ENCODE data around the gene OSBPL3.

The OSBPL3 gene

GRCh38 chr7:24955313-24955712 lies 24.7 kb downstream of the OSBPL3 start:
- DNase-seq (ENCODE audit: low read depth, low spot score), result no peak

DNA sequence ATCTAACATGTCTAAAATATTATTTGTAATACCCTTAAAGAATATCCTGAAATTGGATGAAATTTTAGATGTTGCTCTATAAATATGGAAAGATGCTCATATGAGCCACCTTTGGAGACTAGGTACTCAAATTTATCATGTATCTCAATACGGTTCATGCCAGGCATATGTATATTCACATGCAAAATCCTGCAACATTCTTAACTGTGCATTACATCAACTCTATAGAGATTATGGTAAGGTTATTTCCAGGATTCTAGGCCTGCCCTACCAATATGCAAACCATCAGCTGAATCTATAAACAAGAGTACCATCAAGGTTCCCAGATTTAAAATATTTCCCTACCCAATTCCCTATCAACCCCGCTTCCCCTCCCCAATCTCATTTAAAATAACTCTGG lies 27.5 kb downstream of the OSBPL3 start:
- no peak for DNase-seq (ENCODE audit: low read depth, low spot score)

DNA sequence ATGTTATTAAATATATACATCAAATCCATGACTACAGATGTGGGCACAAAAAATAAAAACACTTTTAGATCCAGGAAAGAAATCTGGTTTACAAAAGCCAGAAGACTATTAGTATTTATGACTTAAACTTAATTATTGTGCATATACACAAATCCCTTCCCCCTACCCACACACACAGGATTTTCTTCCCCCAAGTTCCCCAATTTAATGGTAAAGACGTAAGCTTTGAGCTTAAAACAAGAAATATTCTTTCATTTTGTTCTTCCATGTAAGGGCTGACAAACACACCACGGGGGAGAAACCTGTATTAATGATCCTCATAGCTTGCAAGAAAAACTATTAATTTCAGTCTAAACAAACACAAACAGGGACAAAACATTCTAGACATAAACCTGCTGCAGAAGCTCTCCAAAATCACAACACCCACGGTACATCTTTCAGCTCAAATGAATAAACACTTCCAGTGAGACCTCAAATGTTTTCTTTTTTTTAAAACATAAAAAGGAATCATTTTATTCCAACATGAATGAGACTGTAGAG lies 28.5 kb downstream of the OSBPL3 start:
- no peak for DNase-seq (ENCODE audit: low read depth, low spot score)

- DNase-seq (ENCODE audit: low read depth, low spot score), result no peak
Observed at GRCh38 chr7:24949884-24950283, 30.1 kb downstream of the OSBPL3 start.

- DNase-seq (ENCODE audit: low read depth, low spot score), result no peak
Observed at GRCh38 chr7:24948739-24949138, 31.2 kb downstream of the OSBPL3 start.

DNA sequence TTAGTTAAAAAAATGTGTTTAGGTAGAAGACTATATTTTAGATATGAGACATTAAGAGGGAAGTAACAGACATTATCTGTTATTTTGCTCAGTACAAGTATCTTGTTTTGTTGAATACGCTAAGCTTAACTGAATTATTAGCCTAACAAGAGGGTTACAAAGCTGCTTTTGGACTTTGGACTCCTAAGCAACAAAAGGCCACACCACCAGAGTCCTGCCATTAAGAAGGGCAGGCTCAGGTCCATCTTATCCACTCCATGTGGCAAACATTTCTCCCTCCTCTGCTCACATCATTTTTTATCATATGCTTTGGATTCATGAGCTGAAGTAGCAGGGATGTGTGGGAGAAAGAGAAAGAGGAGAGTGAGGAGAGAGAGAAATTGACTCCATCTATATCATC lies 33.5 kb downstream of the OSBPL3 start:
- no peak for DNase-seq (ENCODE audit: low read depth, low spot score)

DNA sequence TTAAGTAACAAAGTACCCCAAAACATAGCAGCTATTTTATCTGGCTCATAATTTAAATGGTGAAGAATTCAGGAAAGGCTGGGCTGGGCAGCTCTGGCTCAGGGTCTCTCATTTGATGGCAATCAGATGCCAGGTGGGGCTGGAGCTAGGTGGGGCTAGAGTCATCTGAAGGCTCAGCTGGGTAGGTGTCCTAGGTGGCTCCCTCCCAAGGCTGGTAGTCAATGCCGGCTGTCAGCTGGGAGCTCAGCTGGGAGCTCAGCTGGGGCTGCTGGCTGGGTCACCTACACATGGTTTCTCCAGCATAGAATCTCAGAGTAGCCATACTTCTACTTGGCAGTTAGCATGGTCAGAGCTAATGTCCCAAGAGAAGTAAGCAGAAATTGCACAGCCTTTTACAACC lies 34.1 kb downstream of the OSBPL3 start:
- DNase-seq (ENCODE audit: low read depth, low spot score), result no peak

GRCh38 chr7:24943096-24943948 lies 36.7 kb downstream of the OSBPL3 start:
- no peak for DNase-seq (ENCODE audit: low read depth, low spot score)

DNA sequence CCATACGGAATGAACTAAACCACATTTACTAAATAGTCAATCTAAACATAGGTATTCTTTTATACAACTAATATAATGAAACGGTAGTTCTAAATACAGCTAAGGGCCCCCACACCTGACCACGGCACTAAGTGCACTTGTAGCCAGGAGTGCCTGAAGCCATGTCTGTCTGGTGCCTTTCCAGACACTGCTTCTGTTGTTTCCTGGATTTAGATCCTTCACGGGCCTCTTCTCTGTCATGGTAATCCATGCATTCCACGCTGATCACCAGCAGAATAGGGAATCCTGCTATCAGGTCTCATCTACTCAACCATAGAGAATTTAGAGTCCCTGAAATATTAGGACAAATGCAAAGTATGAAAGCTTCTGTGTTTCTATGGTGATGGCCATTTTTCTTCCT lies 37.8 kb downstream of the OSBPL3 start:
- no peak for DNase-seq (ENCODE audit: low read depth, low spot score)

DNA sequence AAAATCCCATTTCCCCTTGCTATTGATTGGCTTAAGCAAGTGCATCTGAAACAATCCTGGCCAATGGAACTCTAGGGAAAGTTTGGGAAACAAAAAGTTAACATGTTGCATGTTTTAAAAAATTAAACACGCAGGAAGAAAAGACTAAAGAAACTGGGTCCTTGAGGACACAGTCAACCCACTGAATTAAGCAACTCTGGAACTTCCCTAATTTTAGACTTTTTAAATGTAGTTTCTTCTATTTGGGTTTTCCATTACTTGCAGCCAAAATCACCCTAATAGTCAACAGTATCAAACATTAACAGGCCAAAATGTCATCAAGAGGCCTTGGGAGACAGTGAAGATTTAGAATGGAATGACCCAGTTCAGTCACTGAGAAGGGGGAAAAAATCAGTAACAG lies 40.6 kb downstream of the OSBPL3 start:
- no peak for DNase-seq (ENCODE audit: low read depth, low spot score)

- no peak for DNase-seq (ENCODE audit: low read depth, low spot score)
Observed at GRCh38 chr7:24936121-24936824, 43.7 kb downstream of the OSBPL3 start.

DNA sequence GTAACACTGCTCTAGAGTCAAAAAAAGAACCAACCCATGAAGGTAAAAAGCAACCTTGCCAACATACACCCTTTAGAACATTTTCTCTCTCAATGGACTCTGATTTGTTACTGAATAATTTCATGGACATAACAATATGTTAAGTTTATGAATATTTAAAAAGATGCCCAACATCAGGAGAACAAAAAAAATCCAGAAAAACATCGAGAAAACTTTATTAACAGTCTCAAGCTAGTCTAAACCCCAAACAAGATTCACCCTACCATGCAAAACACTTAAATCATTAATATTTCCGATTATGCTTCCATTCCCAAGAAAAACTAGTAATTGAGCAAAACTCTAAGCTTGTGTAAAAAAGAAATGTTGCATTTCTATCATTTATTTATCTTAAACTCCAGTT lies 46.7 kb downstream of the OSBPL3 start:
- no peak for DNase-seq (ENCODE audit: low read depth, low spot score)

DNA sequence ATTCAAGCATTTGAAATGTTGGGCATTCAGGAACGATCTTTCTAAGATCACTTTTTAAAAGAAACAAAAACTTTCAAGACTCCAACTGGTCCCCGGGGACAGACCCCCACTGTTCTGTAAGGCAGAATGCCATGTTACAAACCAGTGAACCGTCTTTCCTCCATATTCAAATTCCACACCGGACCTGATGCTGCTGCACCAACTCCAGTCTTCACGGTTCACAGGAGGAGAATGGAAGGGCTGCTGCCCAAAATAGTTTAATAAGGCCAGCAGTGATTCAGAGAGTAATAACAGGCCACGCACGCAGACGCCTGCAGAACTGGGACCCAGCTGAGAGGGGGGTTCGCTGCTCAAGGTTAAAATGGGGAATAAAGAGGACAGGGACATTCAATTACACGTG lies 47.2 kb downstream of the OSBPL3 start:
- no peak for DNase-seq (ENCODE audit: low read depth, low spot score)

- no peak for DNase-seq (ENCODE audit: low read depth, low spot score)
Observed at GRCh38 chr7:24932389-24932788, 47.6 kb downstream of the OSBPL3 start.

GRCh38 chr7:24931844-24932243 lies 48.1 kb downstream of the OSBPL3 start:
- no peak for DNase-seq (ENCODE audit: low read depth, low spot score)

- no peak for DNase-seq (ENCODE audit: low read depth, low spot score)
Observed at GRCh38 chr7:24930856-24931255, 49.1 kb downstream of the OSBPL3 start.

DNA sequence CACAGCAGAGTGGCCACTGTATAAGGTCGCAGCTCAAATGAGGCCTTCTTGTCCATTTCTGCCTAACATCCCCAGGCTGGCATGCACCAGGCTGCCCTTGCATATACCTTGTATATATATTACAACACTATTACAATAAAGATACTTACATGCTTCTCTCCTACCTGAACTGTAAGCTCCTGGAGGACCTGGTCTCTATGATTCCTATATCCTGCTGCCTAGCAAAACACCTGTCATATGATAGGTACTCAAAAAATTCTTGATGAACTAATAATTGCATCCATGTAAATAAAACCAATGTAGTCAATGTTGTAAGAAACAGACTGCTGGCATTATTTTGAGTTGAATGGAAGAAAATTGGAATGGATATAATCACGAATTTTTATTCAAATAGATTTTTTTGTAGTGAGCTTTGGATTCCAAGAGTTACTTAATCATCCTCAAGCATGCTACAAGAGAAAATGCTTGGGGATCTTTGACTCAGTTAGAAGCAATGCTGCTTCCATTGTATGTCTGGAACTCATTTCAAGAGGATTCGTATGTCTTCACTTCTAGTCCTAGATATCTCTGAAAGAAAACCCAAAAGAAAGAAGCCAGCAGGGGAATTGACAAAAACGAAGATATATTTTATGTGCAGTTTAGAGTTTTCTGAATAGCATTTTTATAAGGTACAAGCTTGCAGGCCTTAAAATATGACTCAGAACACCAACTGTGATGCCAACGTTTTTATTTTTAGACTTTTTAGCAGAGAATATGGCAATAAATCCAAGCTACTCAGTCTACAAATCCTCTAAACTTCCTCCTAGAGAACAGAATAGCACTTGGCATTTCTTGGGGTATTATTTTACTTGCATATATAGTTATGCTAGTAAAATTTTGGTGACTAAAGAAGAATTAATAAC lies 53.1 kb downstream of the OSBPL3 start:
- no peak for DNase-seq (ENCODE audit: low read depth, low spot score)

GRCh38 chr7:24924375-24924774 lies 55.6 kb downstream of the OSBPL3 start:
- no peak for DNase-seq (ENCODE audit: low read depth, low spot score)

- DNase-seq (ENCODE audit: low read depth, low spot score), result no peak
Observed at GRCh38 chr7:24923172-24923865, 56.7 kb downstream of the OSBPL3 start.

- DNase-seq (ENCODE audit: low read depth, low spot score), result no peak
Observed at GRCh38 chr7:24922099-24922773, 57.7 kb downstream of the OSBPL3 start.

DNA sequence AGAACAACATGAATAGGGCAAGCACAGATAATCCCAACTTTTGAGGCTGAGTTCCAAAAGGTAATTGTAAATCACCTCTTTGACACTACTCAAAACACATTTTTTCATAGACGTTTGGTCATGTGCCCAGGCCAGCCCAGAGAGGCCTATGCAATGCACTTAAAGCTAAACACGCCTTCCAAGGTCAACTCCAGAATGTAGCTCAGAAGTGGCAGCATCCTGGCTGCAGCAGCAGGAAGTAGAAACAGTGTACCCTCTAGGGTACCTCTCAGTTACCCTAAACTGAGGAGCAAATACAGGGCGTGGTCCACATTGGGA lies 58.7 kb downstream of the OSBPL3 start:
- DNase-seq (ENCODE audit: low read depth, low spot score), result no peak
